ENCODE results near the gene GRIP1. TPM values are rescaled to one million over a fixed set of nuclear protein-coding genes. Genes with fewer than 3 reads are reported as not detected.

GRIP1 gene
- total and polyA plus RNA-seq, 2 donors from 2014 or later: 3.9 to 18.4 TPM

DNA sequence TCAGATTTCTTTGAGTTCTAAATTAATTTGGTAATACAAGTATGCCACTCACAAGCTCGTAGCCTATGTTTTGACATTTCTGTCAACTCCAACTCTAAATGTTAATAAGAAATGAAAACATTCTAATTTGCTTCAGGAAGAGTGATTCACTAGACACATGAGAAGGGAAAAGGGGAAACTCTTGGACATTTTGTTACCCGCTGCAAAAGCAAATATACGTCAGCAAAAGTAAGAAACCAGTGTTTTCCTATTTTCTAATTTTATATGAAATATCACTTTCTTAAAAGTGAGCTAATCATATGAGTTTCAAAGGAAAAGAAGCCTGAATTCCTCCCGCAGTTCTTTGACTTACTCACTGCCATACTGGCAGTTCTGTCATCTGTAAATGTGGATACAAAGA is 162.3 kb downstream of the GRIP1 start:
- H3K9me3 ChIP-seq (ENCODE audit: control insufficient read depth in 2 of 3, insufficient read depth in 1 of 3, low read length in 3 of 3): no peaks in the 10 kb centered on the region
- H3K27me3 ChIP-seq (ENCODE audit: control insufficient read depth, insufficient read depth, low read length): no peaks in the 10 kb centered on the region
- DNase-seq (no peak), FAIRE-seq (no peak)
- H3K27ac ChIP-seq (ENCODE audit: low read depth in 2 of 2, low read length in 2 of 2): no peak overlapping the region
- no peak overlapping the region for H3K4me3 ChIP-seq (ENCODE audit: low read length in 3 of 3)
- intact Hi-C loops (cut with DNase I): no loop called here
- no peak overlapping the region for H3K9ac ChIP-seq (ENCODE audit: low read length in 3 of 3)
- TF ChIP-seq CTCF (IDR thresholded peaks at IDR 0.05; ENCODE audit: borderline replicate concordance, extremely low read depth, insufficient read depth): no peak
- no peaks in the 10 kb centered on the region for H3K4me1 ChIP-seq (ENCODE audit: control insufficient read depth in 2 of 3, insufficient read depth in 2 of 3, low read depth in 1 of 3, low read length in 3 of 3)
- no peaks in the 10 kb centered on the region for H3K36me3 ChIP-seq (ENCODE audit: control insufficient read depth in 2 of 3, insufficient read depth in 3 of 3, low read length in 3 of 3)

DNA sequence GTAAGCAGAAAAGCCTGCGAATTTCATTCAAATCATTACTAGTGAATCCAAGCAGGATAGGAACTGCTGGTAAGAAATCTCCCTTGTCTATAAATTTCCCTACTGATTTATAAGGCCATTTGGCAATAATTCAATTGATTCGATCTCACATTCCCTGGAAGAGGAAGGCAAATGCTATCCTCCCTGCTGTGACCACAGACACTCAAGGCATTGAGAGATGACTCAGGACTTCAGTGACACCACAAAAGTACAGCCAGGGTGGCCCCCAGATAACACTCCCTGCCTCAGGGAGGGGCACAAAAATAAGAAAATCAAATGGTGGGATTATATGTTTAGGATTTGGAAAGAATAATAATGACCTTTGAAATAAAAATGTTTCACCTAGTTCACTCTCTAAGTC is 162.7 kb downstream of the GRIP1 start:
- no peak for DNase-seq
- no peak overlapping the region for H3K27ac ChIP-seq (ENCODE audit: low read depth in 2 of 2, low read length in 2 of 2)
- H3K36me3 ChIP-seq (ENCODE audit: control insufficient read depth in 2 of 3, insufficient read depth in 3 of 3, low read length in 3 of 3): no peaks in the 10 kb centered on the region
- H3K9me3 ChIP-seq (ENCODE audit: control insufficient read depth in 2 of 3, insufficient read depth in 1 of 3, low read length in 3 of 3): no peaks in the 10 kb centered on the region
- no peaks in the 10 kb centered on the region for H3K4me1 ChIP-seq (ENCODE audit: control insufficient read depth in 2 of 3, insufficient read depth in 2 of 3, low read depth in 1 of 3, low read length in 3 of 3)
- H3K27me3 ChIP-seq (ENCODE audit: control insufficient read depth, insufficient read depth, low read length): no peaks in the 10 kb centered on the region
- intact Hi-C loops (cut with DNase I): no loop called here
- H3K4me3 ChIP-seq (ENCODE audit: low read length in 3 of 3): no peak overlapping the region
- FAIRE-seq: no peak
- H3K9ac ChIP-seq (ENCODE audit: low read length in 3 of 3): no peak overlapping the region
- no peak for TF ChIP-seq CTCF (IDR thresholded peaks at IDR 0.05; ENCODE audit: borderline replicate concordance, extremely low read depth, insufficient read depth)

DNA sequence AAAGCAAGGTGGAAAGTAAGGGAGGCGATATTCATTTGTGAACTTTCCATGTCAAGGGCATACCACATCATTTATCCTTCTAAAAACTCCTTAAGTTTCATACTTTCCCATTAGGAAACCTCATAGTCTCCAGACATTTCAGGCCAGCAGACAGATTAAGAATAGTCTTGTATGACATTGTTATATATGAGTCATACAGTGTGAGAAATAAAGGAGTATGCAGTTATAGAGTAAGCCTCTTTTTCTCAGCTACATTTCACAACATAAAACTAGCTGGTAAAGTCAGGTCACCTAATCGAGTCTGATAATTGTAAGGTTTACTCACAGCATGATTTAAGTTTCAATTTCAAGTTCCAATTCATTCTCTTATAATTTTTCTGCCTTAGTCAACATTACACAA is 164.3 kb downstream of the GRIP1 start:
- no peak overlapping the region for H3K27ac ChIP-seq (ENCODE audit: low read depth in 2 of 2, low read length in 2 of 2)
- H3K4me1 ChIP-seq (ENCODE audit: control insufficient read depth in 2 of 3, insufficient read depth in 2 of 3, low read depth in 1 of 3, low read length in 3 of 3): no peaks in the 10 kb centered on the region
- FAIRE-seq: no peak
- no peaks in the 10 kb centered on the region for H3K36me3 ChIP-seq (ENCODE audit: control insufficient read depth in 2 of 3, insufficient read depth in 3 of 3, low read length in 3 of 3)
- no peaks in the 10 kb centered on the region for H3K27me3 ChIP-seq (ENCODE audit: control insufficient read depth, insufficient read depth, low read length)
- no peak overlapping the region for H3K9ac ChIP-seq (ENCODE audit: low read length in 3 of 3)
- no peak for DNase-seq
- H3K9me3 ChIP-seq (ENCODE audit: control insufficient read depth in 2 of 3, insufficient read depth in 1 of 3, low read length in 3 of 3): no peaks in the 10 kb centered on the region
- no peak for TF ChIP-seq CTCF (IDR thresholded peaks at IDR 0.05; ENCODE audit: borderline replicate concordance, extremely low read depth, insufficient read depth)
- intact Hi-C loops (cut with DNase I): no loop called here
- no peak overlapping the region for H3K4me3 ChIP-seq (ENCODE audit: low read length in 3 of 3)

DNA sequence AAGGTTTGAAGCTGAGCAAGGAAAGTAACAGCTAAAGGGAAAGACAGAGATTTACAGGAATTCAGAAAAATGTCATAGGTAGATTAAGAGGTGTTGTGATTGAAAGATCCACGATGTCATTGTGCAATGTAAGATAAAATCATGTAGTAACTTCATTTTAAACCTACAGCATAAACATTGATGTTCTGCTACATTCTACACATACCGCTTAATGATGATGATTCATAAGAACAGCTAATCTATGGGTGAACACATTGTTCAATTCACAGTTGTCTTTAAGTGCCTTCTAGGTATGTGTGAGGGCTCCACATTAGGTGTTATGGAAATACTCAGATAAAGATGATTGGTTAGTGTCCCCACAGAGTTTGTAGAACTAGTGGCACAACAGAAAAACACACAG is 170.9 kb downstream of the GRIP1 start:
- Histone ChIP-seq H3K4me3 (ENCODE audit: low read length in 3 of 3) (no peak overlapping the region), H3K9me3 (ENCODE audit: control insufficient read depth in 2 of 3, insufficient read depth in 1 of 3, low read length in 3 of 3) (no peaks in the 10 kb centered on the region), H3K36me3 (ENCODE audit: control insufficient read depth in 2 of 3, insufficient read depth in 3 of 3, low read length in 3 of 3) (no peaks in the 10 kb centered on the region), H3K9ac (ENCODE audit: low read length in 3 of 3) (no peak overlapping the region), H3K27ac (ENCODE audit: low read depth in 2 of 2, low read length in 2 of 2) (no peak overlapping the region), H3K4me1 (ENCODE audit: control insufficient read depth in 2 of 3, insufficient read depth in 2 of 3, low read depth in 1 of 3, low read length in 3 of 3) (no peaks in the 10 kb centered on the region), H3K27me3 (ENCODE audit: control insufficient read depth, insufficient read depth, low read length) (no peaks in the 10 kb centered on the region)
- intact Hi-C loops (cut with DNase I): no loop called here
- DNase-seq (no peak), FAIRE-seq (no peak)
- TF ChIP-seq CTCF (IDR thresholded peaks at IDR 0.05; ENCODE audit: borderline replicate concordance, extremely low read depth, insufficient read depth): no peak
